ENCODE measurements around the gene OFD1. TPM values are rescaled to one million over a fixed set of nuclear protein-coding genes. Genes with fewer than 3 reads are reported as not detected.

Gene OFD1
- total RNA-seq, 2 donors from 2014 or later = 27.5 to 36.6 TPM

DNA sequence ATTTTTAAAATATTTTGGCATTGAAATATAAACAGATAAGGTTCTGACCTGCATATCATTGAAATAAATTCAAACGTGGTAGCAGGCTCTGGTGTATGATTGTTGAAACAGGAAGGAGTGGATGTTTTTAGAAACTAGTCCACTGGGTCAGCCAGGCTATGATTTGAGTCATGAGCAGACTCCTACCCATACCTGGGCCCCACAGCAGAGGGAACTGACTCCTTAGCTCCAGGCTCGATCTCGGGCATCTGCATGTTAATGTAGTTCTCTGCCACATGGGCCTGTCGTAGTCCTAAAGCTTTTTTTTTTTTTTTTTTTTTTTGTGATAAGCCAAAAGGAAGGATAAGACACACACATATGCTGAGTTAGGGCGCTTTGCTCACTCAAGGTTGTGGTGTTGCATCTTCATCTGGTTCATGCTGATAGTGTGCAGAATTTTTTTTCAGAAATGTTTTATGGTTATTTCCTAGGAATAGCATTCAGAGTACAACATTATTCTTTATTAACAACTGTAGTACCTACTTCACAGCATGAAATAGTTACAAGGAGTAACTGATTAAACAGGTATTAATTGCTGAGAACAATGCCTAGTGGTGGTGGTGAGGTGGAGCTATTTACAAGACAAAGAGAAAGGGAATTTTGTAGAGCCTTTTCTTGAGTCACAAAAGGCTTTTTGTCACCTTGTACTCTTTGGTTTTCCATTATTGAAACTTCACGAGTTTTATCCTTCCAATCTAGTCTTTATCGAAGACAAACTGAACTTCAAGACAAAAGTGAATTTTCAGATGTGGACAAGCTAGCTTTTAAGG, 27.3 kb downstream of the OFD1 start:
- H3K9me3 ChIP-seq = no peaks in the 10 kb centered on the region
- H3K4me3 ChIP-seq = no peak overlapping the region
- TF ChIP-seq CTCF (IDR thresholded peaks at IDR 0.05) = no peak
- no peak for TF ChIP-seq POLR2A (IDR thresholded peaks at IDR 0.05)
- peaks cover 16% of the 10 kb centered on the region for H3K4me1 ChIP-seq
- ATAC-seq (no peak), DNase-seq (no peak)
- H3K27ac ChIP-seq = peak overlapping the region in 1 of 4 donors; percentile 6
- WGBS, 2 donors = 56 to 59% methylated on average over 7 of the region's 7 CpGs
- H3K27me3 ChIP-seq = no peaks in the 10 kb centered on the region
- H3K36me3 ChIP-seq (replicated peaks in 1 of 2; ENCODE audit: insufficient read depth in 1 of 2, low read depth in 2 of 2) = peaks cover 0 to 2% of the 10 kb centered on the region in 2 donors
- intact Hi-C loops (cut with DNase I) = loop anchor here (10.0 kb wide), 1 partner anchor 243 kb away; no protein-coding TSS in a partner anchor

DNA sequence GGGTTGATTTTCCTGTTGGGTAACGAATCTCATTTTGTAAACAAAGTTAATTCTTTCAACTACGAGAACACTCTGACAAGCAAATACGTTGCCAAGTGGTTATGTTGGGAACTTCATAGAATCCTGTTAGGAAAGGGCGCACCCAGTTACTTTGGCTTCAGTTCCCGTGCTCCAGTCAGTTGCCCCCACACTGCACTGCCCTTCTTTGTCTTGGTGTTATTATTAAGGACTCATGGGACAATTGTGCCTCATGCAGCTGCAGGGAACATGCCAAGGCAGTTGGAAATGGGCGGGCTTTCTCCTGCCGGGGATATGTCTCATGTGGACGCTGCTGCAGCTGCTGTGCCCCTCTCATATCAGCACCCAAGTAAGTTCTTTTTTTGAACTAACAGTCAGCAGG, 28.9 kb downstream of the OFD1 start:
- 38 to 54% methylated on average over 7 to 8 of the region's 8 CpGs for WGBS, 2 donors
- Histone ChIP-seq H3K4me1 (peaks cover 16% of the 10 kb centered on the region), H3K4me3 (no peak overlapping the region), H3K27me3 (no peaks in the 10 kb centered on the region), H3K27ac (peak overlapping the region in 1 of 4 donors; percentile 52), H3K9me3 (no peaks in the 10 kb centered on the region), H3K36me3 (replicated peaks in 1 of 2; ENCODE audit: insufficient read depth in 1 of 2, low read depth in 2 of 2) (peaks cover 0 to 2% of the 10 kb centered on the region in 2 donors)
- ATAC-seq (no peak), DNase-seq (peak in 2 of 4 donors; percentile 2 to 40)
- no peak for TF ChIP-seq POLR2A (IDR thresholded peaks at IDR 0.05)
- TF ChIP-seq CTCF (IDR thresholded peaks at IDR 0.05) = no peak
- intact Hi-C loops (cut with DNase I) = loop anchor here (10.0 kb wide), 1 partner anchor 241 kb away; no protein-coding TSS in a partner anchor

- ATAC-seq (no peak), DNase-seq (no peak)
- intact Hi-C loops (cut with DNase I) = loop anchor here (10.0 kb wide), 1 partner anchor 241 kb away; no protein-coding TSS in a partner anchor
- peak overlapping the region in 2 of 4 donors; percentile 12 to 52 for H3K27ac ChIP-seq
- TF ChIP-seq CTCF (IDR thresholded peaks at IDR 0.05) (no peak), POLR2A (IDR thresholded peaks at IDR 0.05) (no peak)
- H3K27me3 ChIP-seq = no peaks in the 10 kb centered on the region
- peaks cover 0 to 2% of the 10 kb centered on the region in 2 donors for H3K36me3 ChIP-seq (replicated peaks in 1 of 2; ENCODE audit: insufficient read depth in 1 of 2, low read depth in 2 of 2)
- 33 to 60% methylated on average over 7 of the region's 7 CpGs for WGBS, 2 donors
- no peaks in the 10 kb centered on the region for H3K9me3 ChIP-seq
- no peak overlapping the region for H3K4me3 ChIP-seq
- peaks cover 16% of the 10 kb centered on the region for H3K4me1 ChIP-seq
Observed at GRCh38 chrX:13764281-13764680, 29.7 kb downstream of the OFD1 start.

- H3K9me3 ChIP-seq = no peaks in the 10 kb centered on the region
- peaks cover 0 to 2% of the 10 kb centered on the region in 2 donors for H3K36me3 ChIP-seq (replicated peaks in 1 of 2; ENCODE audit: insufficient read depth in 1 of 2, low read depth in 2 of 2)
- DNase-seq (peak; percentile 36 to 65 (median 46)), ATAC-seq (peak; percentile 80)
- no peak overlapping the region for H3K4me3 ChIP-seq
- WGBS, 2 donors = 17 to 19% methylated on average over 6 of the region's 6 CpGs
- TF ChIP-seq CTCF (IDR thresholded peaks at IDR 0.05) = peak in 5 of 7 experiments; percentile 24 to 48 (median 36)
- no peak for TF ChIP-seq POLR2A (IDR thresholded peaks at IDR 0.05)
- intact Hi-C loops (cut with DNase I) = loop anchor here (10.0 kb wide), 1 partner anchor 240 kb away; no protein-coding TSS in a partner anchor
- H3K27ac ChIP-seq = peak overlapping the region in 2 of 4 donors; percentile 12 to 52
- peaks cover 16% of the 10 kb centered on the region for H3K4me1 ChIP-seq
- no peaks in the 10 kb centered on the region for H3K27me3 ChIP-seq
Observed at GRCh38 chrX:13764765-13765164, 30.2 kb downstream of the OFD1 start.

All from body of pancreas (tissue), 4 donors.